Stimulated activated CD4-positive, alpha-beta T cell treated with anti-CD3 and anti-CD28 coated beads, Interleukin-12 subunit alpha, Interleukin-12 subunit beta, amount 100 ng/mL, for 48 hours (primary cell): ENCODE measurements around the gene CIDEA.
"Not testable (repeated sequence)": the region's sequence is repeated elsewhere in the genome, so short reads cannot be mapped to it uniquely, and the experiment has no call there.

Experiments used
- DNase-seq, 3 donors: peaks; one replicate each; pipeline ENCODE4 v3.0.0-alpha.2; 2020; ENCODE audit warnings: low read depth in 2 of 3, low spot score in 1 of 3

The CIDEA gene, protein sequence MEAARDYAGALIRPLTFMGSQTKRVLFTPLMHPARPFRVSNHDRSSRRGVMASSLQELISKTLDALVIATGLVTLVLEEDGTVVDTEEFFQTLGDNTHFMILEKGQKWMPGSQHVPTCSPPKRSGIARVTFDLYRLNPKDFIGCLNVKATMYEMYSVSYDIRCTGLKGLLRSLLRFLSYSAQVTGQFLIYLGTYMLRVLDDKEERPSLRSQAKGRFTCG

DNA sequence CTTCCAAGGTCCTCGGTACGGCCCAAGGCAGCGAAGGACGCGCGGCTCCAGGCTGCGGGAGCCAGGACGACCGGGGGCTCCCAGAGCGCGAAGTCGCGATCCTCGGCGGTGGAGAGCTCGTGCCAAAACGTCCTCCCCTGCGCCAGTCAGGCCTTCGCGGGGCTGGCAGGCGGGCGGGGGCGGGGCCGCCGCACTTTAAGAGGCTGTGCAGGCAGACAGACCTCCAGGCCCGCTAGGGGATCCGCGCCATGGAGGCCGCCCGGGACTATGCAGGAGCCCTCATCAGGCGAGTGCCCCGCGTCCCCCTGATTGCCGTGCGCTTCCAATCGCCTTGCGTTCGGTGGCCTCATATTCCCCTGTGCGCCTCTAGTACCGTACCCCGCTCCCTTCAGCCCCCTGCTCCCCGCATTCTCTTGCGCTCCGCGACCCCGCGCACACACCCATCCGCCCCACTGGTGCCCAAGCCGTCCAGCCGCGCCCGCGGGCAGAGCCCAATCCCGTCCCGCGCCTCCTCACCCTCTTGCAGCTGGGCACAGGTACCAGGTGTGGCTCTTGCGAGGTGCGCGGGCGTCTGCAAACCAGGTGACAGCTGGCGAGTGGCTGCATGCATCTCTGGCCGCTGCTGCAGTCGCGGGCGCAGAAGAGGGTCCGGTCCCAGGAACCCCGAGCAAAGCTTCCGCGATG, at the start of gene CIDEA:
Gene CIDEA, plus strand, starts transcription at position 226 of the 684 bp plus-strand sequence. Its CDS starts 23 bp downstream, at position 249.
- no peak for DNase-seq

DNA sequence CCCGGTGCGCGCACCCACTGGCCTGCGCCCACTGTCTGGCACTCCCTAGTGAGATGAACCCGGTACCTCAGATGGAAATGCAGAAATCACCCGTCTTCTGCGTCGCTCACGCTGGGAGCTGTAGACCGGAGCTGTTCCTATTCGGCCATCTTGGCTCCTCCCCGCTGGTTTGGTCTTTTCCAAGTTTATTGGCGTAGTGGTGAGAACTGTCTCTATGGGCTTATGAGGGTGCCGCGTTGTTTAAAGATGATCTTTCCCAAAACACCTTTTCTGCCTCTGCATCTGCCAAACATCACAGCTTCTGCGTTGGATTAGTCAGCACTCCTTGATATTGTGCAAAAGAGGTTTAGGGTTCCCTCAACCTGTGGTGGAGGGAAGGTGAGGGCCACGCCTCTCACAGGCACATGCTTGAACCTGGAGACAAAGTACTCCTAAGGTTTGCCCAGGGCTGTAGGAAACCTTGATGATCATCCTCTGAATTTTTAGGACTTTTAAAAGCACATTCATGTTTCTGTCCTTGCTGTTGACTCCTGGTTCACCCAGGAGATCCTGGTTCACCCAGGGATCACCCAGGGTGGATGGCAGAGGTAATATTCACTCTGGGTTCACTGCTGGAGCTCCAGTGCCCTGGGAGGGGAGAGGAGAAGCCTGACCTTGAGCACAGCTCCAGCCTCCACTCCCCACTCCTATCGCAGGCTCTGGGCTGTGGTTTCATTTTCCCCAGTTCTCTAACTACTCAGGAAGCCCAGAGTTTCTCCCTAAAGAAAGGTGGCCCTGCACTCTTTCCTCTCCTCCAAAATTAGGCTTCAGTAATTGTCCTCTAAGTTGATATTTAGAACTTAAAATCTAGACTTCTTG, 45.6 kb upstream of the CIDEA start:
- DNase-seq: not testable (repeated sequence)

DNA sequence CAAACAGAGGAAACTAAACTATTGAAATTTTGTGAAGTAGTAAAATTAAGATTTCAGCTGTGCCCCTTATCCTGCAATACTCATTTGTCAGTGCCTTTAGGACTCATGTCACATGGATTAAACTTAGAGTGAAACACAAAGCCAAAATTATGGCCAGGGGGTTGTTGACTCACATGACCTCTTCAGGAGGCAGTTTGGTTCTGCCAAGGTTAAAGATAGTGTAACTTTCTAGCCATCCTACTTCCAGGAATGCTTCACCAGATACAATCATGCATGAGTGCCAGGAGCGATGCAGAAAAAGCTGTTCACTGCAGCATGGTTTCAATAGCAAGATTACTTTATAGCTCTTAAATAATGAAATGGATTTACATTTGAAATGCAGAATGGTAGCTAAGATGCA, 41.9 kb upstream of the CIDEA start:
- not testable (repeated sequence) for DNase-seq

DNA sequence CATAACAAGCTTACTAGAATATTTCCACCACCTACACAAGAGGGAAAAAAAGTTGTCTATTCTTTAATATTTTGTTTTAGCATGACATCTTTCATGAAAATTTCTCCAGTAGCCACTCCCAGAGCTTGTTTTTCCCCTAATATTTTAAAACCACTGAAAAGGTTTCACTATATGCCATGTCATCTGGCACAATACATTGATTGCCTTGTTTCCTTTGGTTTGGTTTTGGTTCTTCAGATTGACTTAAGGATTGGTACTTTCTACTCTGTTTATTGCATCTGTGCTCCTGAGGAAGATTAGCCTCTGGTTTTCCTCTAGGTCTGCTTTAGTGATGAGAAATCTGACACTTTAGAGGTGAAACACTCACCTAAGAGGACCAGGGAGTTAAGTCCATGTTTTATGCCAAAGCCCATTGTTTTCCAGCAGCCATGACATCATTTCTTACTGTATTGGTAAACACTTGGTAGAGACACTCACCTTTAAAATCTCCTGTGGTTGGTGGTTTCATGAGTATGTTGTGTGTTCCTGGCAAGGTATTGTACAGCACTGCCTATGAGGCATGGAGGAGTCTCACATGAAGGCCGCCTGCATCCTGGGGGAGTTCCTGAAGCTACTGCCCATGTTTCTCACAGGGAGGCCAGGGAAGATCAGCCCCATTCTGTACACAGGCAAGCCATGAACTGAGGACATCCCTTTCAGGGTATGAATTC, 39.7 kb upstream of the CIDEA start:
- DNase-seq: not testable (repeated sequence)

DNA sequence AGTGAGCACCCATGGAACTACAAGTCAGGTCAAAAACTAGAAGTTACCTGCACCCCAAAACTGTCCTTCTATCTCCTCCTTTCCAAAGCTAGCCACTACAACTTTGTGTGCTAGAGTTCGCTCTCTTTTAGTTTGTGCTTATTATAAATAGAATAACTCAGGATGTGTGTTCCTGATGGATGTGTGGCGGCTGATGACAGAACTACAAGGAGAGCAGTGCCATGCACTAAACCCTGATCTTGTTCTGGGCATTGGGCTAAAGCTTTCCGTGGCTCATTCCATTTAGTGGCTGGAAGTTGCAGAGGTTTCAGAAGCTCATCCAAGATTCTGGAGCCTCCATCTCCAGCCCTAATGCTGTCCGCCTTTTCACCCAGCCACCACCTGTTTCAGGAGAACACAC, 37.7 kb upstream of the CIDEA start:
- DNase-seq: not testable (repeated sequence)

DNA sequence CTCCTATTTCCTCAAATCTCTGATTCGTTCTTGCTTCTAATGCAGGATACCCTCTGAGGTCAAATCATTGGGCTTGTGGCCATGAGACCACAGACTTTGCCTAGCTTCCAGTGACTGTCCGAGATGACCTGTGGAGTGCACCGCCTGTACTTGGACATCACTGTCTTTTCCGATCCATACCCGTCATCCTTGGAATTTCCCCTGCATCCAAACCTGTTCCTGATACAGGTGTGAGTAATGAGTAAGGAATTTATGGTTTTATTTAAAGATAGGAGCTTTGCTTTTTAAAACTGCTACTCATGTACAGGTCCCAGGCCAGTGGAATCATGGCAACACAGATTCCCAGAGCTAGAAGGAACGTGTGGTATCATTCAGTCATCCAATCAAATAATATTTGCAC, 35.6 kb upstream of the CIDEA start:
- not testable (repeated sequence) for DNase-seq

DNA sequence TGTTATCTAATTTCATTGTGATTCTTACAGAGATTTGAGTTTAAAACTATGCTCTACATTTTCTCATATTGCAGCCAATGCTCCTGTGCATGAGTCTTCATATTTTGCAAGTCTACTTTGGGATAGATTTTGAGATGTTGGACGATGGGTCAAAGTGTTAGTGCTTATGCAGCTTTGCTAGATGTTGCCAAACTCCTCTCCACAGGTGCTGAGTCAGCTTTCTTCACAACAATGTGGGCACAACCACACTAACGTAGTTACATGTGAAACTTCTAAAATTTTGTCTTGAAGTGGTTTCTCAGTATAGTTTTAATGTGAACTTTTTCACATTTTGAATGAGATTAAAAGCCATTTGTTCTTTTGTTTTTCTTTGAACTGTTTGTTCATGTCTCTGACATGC, 32.1 kb upstream of the CIDEA start:
- not testable (repeated sequence) for DNase-seq

DNA sequence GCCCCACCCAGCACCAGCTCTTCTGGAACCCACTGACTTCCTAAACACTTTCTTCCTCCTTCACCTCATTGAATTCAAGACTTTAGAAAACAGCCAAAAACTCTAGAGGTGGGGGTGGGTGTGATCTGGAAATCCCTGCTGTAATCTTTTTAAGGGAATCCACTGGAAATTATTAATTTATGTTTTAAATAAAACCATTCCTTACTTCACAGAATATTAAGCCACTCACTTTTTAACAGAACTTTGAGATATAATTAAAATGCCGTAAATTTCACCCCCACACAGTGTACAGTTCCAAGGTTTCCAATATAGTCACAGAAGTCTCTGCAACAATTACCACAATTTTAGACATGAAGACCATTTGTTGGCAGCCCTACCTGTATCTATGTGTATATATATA, 30.8 kb upstream of the CIDEA start:
- not testable (repeated sequence) for DNase-seq

DNA sequence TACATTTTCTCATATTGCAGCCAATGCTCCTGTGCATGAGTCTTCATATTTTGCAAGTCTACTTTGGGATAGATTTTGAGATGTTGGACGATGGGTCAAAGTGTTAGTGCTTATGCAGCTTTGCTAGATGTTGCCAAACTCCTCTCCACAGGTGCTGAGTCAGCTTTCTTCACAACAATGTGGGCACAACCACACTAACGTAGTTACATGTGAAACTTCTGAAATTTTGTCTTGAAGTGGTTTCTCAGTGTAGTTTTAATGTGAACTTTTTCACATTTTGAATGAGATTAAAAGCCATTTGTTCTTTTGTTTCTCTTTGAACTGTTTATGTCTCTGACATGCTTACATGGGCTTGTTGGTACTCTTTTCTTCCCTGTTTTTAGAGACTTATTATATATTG, 27.4 kb upstream of the CIDEA start:
- DNase-seq: not testable (repeated sequence)

DNA sequence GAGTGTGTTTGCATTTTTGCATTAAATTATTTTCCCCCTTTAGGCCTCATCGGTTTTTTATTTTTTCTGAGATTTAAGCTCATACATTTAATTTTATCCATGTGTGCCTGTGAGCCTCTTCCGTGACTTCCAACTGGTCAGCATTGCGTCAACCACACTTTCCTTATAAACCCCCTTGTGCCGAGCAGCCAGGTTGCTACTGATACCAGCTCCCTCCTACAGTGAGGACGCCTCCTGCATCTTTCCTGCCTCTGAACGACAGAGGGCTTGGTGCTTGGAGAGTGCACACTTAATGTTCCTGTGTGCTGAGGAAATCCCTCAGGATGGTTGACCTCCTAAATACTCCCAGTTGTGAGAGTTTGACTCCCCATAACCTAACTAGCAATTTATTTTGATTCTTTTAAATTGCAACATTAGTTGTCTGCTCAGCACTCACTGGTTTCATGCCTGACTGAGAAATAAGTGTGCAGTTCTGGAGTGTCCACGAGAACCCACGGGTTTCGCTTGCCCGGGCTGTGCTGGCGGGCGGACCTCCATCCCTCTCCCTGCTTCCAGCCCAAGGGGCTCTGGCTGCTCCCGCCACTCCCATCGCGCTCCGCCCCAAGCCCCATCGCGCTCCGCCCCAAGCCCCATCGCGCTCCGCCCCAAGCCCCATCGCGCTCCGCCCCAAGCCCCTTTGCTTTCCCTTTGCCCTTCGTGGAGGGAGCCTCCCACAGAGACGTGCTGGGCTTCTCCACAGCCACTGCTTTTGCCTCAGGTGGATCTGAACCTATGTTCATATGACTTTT, 26.6 kb upstream of the CIDEA start:
- not testable (repeated sequence) for DNase-seq

DNA sequence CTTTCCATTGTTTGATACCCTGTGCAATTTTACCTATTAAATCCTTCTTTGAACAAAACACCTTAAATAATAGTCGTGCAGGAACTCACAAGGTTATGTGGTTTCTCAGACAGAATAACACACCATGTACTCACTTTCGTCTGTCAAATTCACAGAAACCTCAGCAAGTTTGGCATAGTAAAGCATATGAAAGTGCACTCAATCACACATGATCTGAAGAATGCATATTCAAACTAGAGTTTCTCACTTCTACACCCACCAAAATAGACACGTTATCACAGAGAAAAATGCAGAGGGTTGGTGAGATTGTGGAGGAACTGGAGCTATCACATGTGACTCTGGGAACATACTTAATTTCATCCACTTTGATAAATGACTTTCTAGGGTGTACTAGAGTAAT, 25.9 kb upstream of the CIDEA start:
- not testable (repeated sequence) for DNase-seq

DNA sequence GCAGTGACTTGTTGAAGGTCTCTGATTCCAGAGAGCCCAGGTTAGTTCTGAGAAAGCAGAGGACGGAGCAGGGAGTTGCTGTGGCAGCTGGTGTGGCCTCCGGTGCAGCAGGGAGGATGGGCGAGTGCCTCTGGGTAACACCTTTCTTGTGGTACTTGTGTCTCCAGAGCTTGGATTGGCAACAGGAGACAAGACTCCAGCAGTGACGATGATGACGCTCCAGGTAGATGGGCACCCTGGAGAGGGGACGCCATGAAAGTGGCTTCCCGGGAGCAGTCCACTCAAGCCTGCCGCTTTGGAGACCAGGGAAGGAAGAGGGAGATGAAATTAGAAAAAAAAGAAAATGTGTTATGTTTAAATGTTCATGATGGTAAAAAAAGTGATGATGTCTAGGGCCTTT, 23.6 kb upstream of the CIDEA start:
- DNase-seq: not testable (repeated sequence)

DNA sequence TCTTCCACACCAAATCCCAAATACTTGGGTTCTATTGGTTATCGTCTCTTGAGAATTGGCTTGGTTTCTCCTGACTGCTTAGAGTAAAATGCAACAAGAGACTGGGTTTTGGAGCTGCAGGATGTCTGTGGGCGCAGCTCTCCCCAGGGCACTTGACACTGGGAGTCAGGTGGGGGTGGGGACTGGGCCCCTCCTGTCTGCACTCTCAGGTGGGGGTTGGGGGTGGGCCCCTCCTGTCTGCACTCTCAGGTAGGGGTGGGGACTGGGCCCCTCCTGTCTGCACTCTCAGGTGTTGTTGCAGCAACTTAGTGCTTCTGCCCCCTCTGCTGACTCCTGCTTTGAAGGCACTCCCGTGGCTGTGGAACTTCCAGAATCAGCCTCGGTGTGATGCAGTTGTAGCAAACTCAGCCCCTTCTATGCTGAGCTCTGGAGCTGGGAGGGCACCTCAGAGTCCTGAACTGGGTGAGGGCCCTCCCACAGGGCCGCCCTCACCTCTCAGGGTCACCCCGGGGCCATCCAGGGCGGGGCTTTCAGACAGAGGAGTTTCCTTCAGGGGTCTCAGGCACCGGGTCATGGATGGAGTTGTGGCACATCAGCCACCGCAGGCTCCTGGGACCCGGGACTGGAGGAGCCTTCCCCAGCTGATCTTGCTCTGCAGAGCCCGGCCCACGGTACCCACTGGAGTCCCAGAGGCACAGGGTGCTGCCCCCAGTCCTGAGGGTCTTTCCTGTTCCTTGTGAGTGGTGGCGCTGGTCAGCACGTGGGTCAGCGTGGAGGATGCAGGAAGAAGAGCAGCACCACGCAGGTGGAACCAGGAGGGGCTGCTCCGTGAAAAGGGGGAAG, 22.9 kb upstream of the CIDEA start:
- no peak for DNase-seq

DNA sequence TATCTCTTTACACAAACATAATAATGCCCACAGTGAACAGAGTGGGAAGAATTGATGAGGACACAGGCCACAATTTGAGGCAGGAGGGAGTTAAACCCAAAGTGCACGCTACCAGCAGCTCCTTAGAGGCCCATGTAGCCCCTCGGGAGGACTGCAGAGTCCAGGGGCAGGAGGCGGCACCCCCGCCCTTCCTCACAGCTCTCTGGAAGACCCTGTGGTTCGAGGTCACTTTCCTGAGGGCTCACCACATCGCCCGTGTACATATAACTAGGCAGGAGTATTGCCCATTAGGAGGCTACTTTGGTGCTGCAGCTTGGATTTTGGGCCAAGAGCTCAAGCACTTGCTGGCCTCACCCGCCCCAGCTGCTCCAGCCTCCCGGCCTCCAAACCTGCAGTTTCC, 22.2 kb upstream of the CIDEA start:
- DNase-seq: no peak

DNA sequence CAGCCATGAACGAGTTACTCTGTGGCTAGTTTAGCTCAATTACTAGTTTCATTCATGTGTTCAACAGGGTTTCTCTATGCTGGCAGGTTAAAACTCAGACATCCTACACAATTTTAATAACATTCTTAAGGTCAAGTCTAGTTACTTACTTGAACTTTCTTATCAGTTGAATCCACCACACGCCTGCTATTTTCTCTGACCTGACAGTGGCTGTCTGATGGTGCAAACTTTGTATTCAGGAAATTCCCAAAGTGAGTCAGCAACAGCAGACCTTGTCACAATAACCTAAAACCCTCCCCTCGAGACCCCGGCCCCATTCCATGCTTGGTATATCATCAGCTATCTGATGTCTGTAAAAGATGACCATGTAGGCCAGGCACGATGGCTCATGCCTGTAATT, 20.8 kb upstream of the CIDEA start:
- DNase-seq: no peak

DNA sequence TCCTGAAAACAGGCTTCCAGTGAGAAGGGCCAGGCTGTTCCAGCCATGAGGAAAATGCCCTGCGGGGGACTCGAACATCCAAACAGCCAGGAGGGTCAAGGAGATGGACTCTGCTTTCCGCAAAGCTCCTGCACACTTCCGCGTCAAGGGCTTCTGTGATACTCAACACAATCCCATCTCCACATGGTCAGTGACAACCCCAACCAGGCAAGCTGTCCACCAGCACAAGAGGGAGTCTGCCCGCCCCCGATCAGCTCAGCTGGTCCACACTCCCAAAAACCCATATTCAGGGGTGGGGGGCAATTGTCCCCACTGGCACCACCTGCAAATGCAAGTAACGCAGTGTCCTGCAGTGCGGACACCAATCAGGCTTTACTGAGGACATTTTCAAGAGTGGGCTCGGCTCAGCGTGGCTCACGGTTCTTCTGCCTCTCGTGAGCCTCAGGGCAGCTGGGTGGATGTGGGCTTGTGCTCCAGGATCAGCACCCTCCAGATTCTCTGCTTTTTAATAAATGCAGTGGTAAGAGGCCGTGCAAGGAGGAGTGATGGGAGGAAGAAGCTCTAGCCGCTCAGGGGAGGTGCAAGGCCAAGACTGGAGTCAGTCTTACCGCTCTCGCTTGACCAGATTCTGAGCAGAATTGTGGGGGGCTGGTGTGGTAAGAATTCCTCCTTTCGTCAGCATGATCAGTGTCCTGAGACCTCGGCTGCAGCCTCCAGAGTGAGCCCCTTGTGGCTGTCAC, 19.5 kb upstream of the CIDEA start:
- DNase-seq: no peak

DNA sequence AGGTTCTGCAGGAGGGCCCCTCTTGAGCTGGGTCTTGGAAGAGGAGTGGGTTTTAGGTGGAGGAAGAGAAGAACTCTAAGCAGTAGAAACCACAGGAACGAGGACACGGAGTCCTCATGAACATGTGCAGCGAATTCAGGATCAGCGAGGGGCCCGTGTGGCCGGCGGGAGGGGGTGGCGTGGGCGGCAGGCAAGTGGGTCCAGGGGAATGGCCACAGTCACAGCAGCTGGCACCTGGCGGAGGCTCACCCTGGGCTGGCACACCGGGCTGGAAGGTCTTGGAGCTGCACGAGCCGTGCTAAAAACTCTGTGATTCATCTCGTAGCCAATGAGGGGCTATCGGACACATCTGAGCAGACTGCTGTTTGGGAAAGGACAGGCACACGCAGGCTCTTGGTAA, 18.0 kb upstream of the CIDEA start:
- DNase-seq: no peak

DNA sequence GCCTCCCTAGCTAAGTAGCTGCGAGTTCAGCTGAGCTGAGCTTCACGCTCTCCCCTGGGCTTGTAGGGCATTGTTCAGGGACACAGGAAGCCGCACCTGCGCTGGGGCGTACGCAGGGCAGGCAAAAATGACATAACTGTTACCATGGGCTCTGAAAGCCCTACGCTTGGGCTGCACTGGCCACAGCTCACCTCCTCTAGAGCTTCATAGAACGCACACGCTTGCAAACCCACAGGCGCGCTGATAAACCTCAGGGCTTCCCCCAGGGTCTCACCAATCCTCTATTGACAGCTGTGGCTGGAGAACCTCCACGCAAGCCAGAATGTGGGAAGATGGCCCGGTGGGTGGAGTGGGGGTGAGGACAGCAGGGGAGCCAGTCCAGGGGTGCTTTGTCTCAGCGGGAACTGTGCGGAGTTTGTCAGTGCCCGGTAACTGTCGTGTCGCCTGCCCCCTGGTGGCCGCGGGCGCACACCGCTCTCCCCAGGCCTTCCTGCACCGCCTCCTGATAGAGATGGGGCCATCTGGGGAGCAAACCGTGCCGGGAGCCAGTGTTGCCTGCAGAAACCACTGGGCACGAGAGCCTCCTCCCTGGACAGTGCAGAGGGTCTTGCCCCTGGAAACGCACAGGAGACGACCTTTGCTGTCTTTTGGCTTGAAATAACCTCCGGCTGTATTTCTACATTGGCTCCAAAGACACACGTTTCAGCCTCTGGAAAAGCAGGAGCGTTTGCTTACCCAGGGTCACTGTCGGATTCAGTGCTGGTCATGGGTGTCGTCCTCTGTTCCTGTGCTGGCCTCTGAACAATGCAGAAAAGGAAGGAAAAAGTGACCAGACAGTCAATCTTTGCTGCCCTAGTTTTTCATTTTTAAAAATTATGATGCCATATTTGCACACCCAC, 17.0 kb upstream of the CIDEA start:
- DNase-seq: peak; percentile 45 to 73 (median 62)
